SK-N-SH treated with all-trans-retinoic acid at 6 μM for 48 hours (cell line): Measurements from ENCODE around the gene LNPK.

Experiments
- ATAC-seq: fragments of 200-7000 bp; cut with Tn5 transposase; 3 replicates; pipeline ENCODE4 v1.9.1; 2020; ENCODE audit warnings: mild to moderate bottlenecking, moderate library complexity
- ARNTL ChIP-seq: fragments of 450-650 bp; formaldehyde crosslinking; IDR thresholded peaks from 2 replicates; pipeline ENCODE4 v1.5.0; 2020; ENCODE audit warnings: low read depth, mild to moderate bottlenecking, moderate library complexity, borderline replicate concordance
- BACH2 ChIP-seq: fragments of 250-450 bp; sonication (Bioruptor Pico); IDR thresholded peaks from 2 replicates; pipeline ENCODE4 v1.9.0; 2021; ENCODE audit warnings: mild to moderate bottlenecking, borderline replicate concordance
- CREB5 ChIP-seq: fragments of 250-450 bp; sonication (Bioruptor Pico); IDR thresholded peaks from 2 replicates; pipeline ENCODE4 v1.5.1; 2020; ENCODE audit warnings: low read depth, mild to moderate bottlenecking, moderate library complexity
- CSRNP3 ChIP-seq: fragments of 250-450 bp; sonication (Bioruptor Pico); IDR thresholded peaks from 2 replicates; pipeline ENCODE4 v1.5.1; 2021; ENCODE audit warnings: mild to moderate bottlenecking, moderate library complexity
- ESRRG ChIP-seq: fragments of 250-450 bp; sonication (Bioruptor Pico); IDR thresholded peaks from 2 replicates; pipeline ENCODE4 v1.6.1; 2021; ENCODE audit warnings: mild to moderate bottlenecking
- GLIS3 ChIP-seq: fragments of 250-450 bp; sonication (Bioruptor Pico); IDR thresholded peaks from 2 replicates; pipeline ENCODE4 v1.5.0; 2020; ENCODE audit warnings: mild to moderate bottlenecking, moderate library complexity
- ISL1 ChIP-seq: fragments of 250-450 bp; sonication (Bioruptor Pico); IDR thresholded peaks from 2 replicates; pipeline ENCODE4 v2.1.2; 2022; ENCODE audit warnings: mild to moderate bottlenecking, moderate library complexity
- OSR1 ChIP-seq: fragments of 250-450 bp; sonication (Bioruptor Pico); IDR thresholded peaks from 2 replicates; pipeline ENCODE4 v1.8.0; 2022; ENCODE audit warnings: moderate library complexity, mild to moderate bottlenecking, inconsistent platforms
- PATZ1 ChIP-seq: fragments of 250-450 bp; sonication (Bioruptor Pico); IDR thresholded peaks from 2 replicates; pipeline ENCODE4 v1.8.0; 2020; ENCODE audit warnings: mild to moderate bottlenecking, moderate library complexity, borderline replicate concordance
- POU6F1 ChIP-seq: fragments of 250-450 bp; sonication (Bioruptor Pico); IDR thresholded peaks from 2 replicates; pipeline ENCODE4 v1.8.0; 2021; ENCODE audit warnings: low read depth, mild to moderate bottlenecking, moderate library complexity, borderline replicate concordance
- PPARA ChIP-seq: fragments of 250-450 bp; sonication (Bioruptor Pico); IDR thresholded peaks from 2 replicates; pipeline ENCODE4 v1.5.0; 2020; ENCODE audit warnings: mild to moderate bottlenecking, borderline replicate concordance
- RARB ChIP-seq: fragments of 250-450 bp; sonication (Bioruptor Pico); IDR thresholded peaks from 2 replicates; pipeline ENCODE4 v1.8.0; 2021; ENCODE audit warnings: mild to moderate bottlenecking, moderate library complexity
- SNAI2 ChIP-seq: fragments of 250-450 bp; sonication (Bioruptor Pico); IDR thresholded peaks from 2 replicates; pipeline ENCODE4 v1.5.0; 2020; ENCODE audit warnings: mild to moderate bottlenecking, moderate library complexity
- TCF4 ChIP-seq: fragments of 250-450 bp; sonication (Bioruptor Pico); IDR thresholded peaks from 2 replicates; pipeline ENCODE4 v1.8.0; 2021; ENCODE audit warnings: mild to moderate bottlenecking, moderate library complexity, borderline replicate concordance
- TSHZ2 ChIP-seq: fragments of 250-450 bp; sonication (Bioruptor Pico); IDR thresholded peaks from 2 replicates; pipeline ENCODE4 v1.5.0; 2020; ENCODE audit warnings: mild to moderate bottlenecking, moderate library complexity
- ZC3H10 ChIP-seq: fragments of 250-450 bp; sonication (Bioruptor Pico); IDR thresholded peaks from 2 replicates; pipeline ENCODE4 v1.5.1; 2021; ENCODE audit warnings: mild to moderate bottlenecking, moderate library complexity
- ZFP3 ChIP-seq: fragments of 250-450 bp; sonication (Bioruptor Pico); IDR thresholded peaks from 2 replicates; pipeline ENCODE4 v1.5.0; 2020; ENCODE audit warnings: mild to moderate bottlenecking, moderate library complexity
- ZFP30 ChIP-seq: fragments of 450-650 bp; formaldehyde crosslinking; IDR thresholded peaks from 2 replicates; pipeline ENCODE4 v1.5.0; 2022; ENCODE audit warnings: mild to moderate bottlenecking, moderate library complexity
- ZNF70 ChIP-seq: fragments of 450-650 bp; formaldehyde crosslinking; IDR thresholded peaks from 2 replicates; pipeline ENCODE4 v1.5.0; 2020; ENCODE audit warnings: mild to moderate bottlenecking, moderate library complexity
- ZNF8 ChIP-seq: fragments of 450-650 bp; formaldehyde crosslinking; IDR thresholded peaks from 2 replicates; pipeline ENCODE4 v1.5.0; 2020; ENCODE audit warnings: mild to moderate bottlenecking, moderate library complexity

Gene LNPK

GRCh38 chr2:175984846-175985245 is 17.2 kb downstream of the LNPK start:
- ATAC-seq = no peak
- TF ChIP-seq RARB (CRISPR knock-in tag) (no peak), ZFP3 (CRISPR knock-in tag) (no peak), GLIS3 (CRISPR knock-in tag) (no peak), SNAI2 (CRISPR knock-in tag) (no peak), ZFP30 (CRISPR knock-in tag) (no peak), PPARA (no peak), ARNTL (CRISPR knock-in tag) (no peak), ISL1 (CRISPR knock-in tag) (no peak), OSR1 (CRISPR knock-in tag) (no peak), CSRNP3 (CRISPR knock-in tag) (no peak), BACH2 (CRISPR knock-in tag) (no peak), ZC3H10 (CRISPR knock-in tag) (no peak), ZNF70 (CRISPR knock-in tag) (no peak), TSHZ2 (CRISPR knock-in tag) (no peak), ZNF8 (no peak), ESRRG (CRISPR knock-in tag) (no peak)

GRCh38 chr2:175981551-175981950 is 20.5 kb downstream of the LNPK start:
- ATAC-seq = no peak
- TF ChIP-seq ZNF70 (CRISPR knock-in tag) (no peak), BACH2 (CRISPR knock-in tag) (no peak), ZFP3 (CRISPR knock-in tag) (no peak), TCF4 (no peak), ZNF8 (no peak), ZFP30 (CRISPR knock-in tag) (no peak), ISL1 (CRISPR knock-in tag) (no peak)

- TF ChIP-seq ZNF8 (no peak), GLIS3 (CRISPR knock-in tag) (no peak), BACH2 (CRISPR knock-in tag) (no peak), CREB5 (CRISPR knock-in tag) (no peak), POU6F1 (CRISPR knock-in tag) (no peak)
- no peak for ATAC-seq
Observed at GRCh38 chr2:175976391-175977157, 25.5 kb downstream of the LNPK start.

- no peak for ATAC-seq
- TF ChIP-seq ARNTL (CRISPR knock-in tag) (no peak), ZFP3 (CRISPR knock-in tag) (no peak), ZNF70 (CRISPR knock-in tag) (no peak), BACH2 (CRISPR knock-in tag) (no peak), OSR1 (CRISPR knock-in tag) (no peak), CREB5 (CRISPR knock-in tag) (no peak), TCF4 (no peak), GLIS3 (CRISPR knock-in tag) (no peak), PATZ1 (CRISPR knock-in tag) (no peak), SNAI2 (CRISPR knock-in tag) (no peak), ISL1 (CRISPR knock-in tag) (no peak), POU6F1 (CRISPR knock-in tag) (no peak), PPARA (no peak), RARB (CRISPR knock-in tag) (no peak)
- TF ChIP-seq, all 23 proteins: peak for 0
Observed at GRCh38 chr2:175973373-175973772, 28.7 kb downstream of the LNPK start.
